ENCODE measurements around the gene ZMAT2.

DNA sequence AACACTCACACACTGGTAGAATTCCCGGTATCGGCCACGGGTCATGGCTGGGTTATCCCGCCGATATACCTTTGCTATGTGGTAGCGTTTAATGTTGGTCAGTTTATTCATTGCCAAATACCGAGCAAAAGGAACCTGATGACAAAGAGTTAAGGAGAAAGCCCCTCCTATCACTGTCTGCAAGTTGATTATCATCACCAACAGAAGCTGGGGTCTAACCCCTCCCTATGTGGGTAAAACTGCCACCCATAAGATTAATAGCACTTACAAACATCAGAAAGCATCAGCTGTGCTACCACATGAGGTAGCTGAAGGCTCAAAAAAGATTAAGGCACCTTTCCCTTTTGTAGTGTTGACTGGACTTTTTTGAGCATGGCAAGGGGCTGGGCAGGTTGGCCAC is 21.3 kb upstream of the ZMAT2 start:
- no peak for TF ChIP-seq POLR2A (IDR thresholded peaks at IDR 0.05)
- TF ChIP-seq, protein P1, sequence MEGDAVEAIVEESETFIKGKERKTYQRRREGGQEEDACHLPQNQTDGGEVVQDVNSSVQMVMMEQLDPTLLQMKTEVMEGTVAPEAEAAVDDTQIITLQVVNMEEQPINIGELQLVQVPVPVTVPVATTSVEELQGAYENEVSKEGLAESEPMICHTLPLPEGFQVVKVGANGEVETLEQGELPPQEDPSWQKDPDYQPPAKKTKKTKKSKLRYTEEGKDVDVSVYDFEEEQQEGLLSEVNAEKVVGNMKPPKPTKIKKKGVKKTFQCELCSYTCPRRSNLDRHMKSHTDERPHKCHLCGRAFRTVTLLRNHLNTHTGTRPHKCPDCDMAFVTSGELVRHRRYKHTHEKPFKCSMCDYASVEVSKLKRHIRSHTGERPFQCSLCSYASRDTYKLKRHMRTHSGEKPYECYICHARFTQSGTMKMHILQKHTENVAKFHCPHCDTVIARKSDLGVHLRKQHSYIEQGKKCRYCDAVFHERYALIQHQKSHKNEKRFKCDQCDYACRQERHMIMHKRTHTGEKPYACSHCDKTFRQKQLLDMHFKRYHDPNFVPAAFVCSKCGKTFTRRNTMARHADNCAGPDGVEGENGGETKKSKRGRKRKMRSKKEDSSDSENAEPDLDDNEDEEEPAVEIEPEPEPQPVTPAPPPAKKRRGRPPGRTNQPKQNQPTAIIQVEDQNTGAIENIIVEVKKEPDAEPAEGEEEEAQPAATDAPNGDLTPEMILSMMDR (IDR thresholded peaks at IDR 0.05), result no peak
- TF ChIP-seq EP300 (IDR thresholded peaks at IDR 0.05), result no peak
- TF ChIP-seq POLR2AphosphoS5 (IDR thresholded peaks at IDR 0.05), result no peak

All from upper lobe of left lung (tissue), 4 donors.